ENCODE measurements around the gene SCAI. TPM values are rescaled to one million over a fixed set of nuclear protein-coding genes. Genes with fewer than 3 reads are reported as not detected.

Gene SCAI
- total RNA-seq, 2 experiments from 2014 or later: 10.7 to 10.8 TPM

- Mint-ChIP-seq H3K9me3 (ENCODE audit: insufficient read depth) (no peaks in the 10 kb centered on the region), H3K27me3 (ENCODE audit: low read depth) (no peaks in the 10 kb centered on the region), H3K36me3 (ENCODE audit: low read depth) (peaks cover 17% of the 10 kb centered on the region), H3K4me3 (no peak overlapping the region), H3K4me1 (ENCODE audit: low read depth) (peaks cover 27% of the 10 kb centered on the region), H3K27ac (no peak overlapping the region)
- DNase-seq: no peak
- CTCF ChIA-PET: interaction anchor here (1.6 kb wide), 1 partner anchor 293 kb away, joined by 4 read pairs; the partner anchor contains the start of gene WDR38
- ATAC-seq: no peak
- POLR2A ChIA-PET: interaction anchor here (0.6 kb wide), 1 partner anchor 204 kb away, joined by 3 read pairs; no protein-coding TSS in a partner anchor
These were observed 2.9 kb upstream of the SCAI start for GRCh38 chr9:125146247-125146646.

GRCh38 chr9:125145425-125145824 is 2.1 kb upstream of the SCAI start:
- DNase-seq: no peak

DNA sequence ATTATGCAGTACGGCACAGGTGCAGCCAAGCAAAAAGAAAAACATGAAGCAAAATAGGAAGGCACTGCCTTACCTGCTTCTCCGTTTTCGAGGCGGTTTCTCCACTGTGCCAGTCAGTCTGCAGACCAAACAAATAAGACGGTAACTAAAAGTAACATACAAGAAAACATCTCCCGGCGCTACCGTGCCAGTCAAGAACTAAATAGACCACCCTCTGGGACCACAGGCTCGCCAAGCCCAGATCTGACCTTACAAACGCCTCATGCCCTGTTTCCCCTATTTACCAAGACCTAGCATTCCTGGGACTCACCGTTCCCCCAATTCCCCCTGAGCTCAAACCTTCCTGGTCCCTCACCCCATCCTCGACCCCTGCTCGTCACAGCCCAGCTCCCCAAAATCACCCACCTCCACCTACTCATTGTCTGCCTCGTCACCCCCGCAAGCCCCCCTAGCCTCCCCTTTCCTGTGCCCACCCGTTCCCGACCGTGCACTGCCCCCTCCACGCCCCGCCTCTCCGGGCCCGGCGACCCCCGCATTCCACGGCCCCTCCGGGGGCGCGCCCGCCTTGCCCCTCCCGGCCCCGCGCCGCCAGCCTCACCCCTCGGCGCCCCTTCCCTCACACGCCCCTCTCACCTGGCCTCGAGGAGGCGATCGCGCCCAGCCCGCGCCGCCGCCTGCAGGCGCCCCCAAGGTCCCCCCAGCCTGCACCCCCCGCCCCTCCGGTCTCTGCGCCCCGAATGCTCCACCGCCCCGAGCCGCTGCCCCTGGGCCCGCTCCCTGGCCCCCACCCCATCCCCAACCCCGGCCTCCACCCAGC is 560 bp downstream of the SCAI start:
- ChIA-PET CTCF (interaction anchor here (0.6 to 3.9 kb wide), 20 partner anchors 11 to 370 kb away, joined by 3 to 27 read pairs (median 4); partner anchors contain the start of gene GAPVD1), POLR2A (interaction anchor here (0.8 kb wide), 1 partner anchor 273 kb away, joined by 4 read pairs; no protein-coding TSS in a partner anchor)
- peaks cover 7% of the 10 kb centered on the region for H3K36me3 Mint-ChIP-seq (ENCODE audit: low read depth)

More at GRCh38 chr9:125145425-125145824, 2.1 kb upstream of the SCAI start:
- ChIA-PET POLR2A (no interaction called here), CTCF (interaction anchor here (0.5 to 1.6 kb wide), 2 partner anchors 10 to 292 kb away, joined by 3 to 4 read pairs; partner anchors contain the start of gene WDR38)
- no peak overlapping the region for H3K4me3 Mint-ChIP-seq
- H3K36me3 Mint-ChIP-seq (ENCODE audit: low read depth): peaks cover 11% of the 10 kb centered on the region
- H3K9me3 Mint-ChIP-seq (ENCODE audit: insufficient read depth): no peaks in the 10 kb centered on the region
- peaks cover 29% of the 10 kb centered on the region for H3K4me1 Mint-ChIP-seq (ENCODE audit: low read depth)
- ATAC-seq: no peak
- H3K27ac Mint-ChIP-seq: no peak overlapping the region
- H3K27me3 Mint-ChIP-seq (ENCODE audit: low read depth): no peaks in the 10 kb centered on the region

DNA sequence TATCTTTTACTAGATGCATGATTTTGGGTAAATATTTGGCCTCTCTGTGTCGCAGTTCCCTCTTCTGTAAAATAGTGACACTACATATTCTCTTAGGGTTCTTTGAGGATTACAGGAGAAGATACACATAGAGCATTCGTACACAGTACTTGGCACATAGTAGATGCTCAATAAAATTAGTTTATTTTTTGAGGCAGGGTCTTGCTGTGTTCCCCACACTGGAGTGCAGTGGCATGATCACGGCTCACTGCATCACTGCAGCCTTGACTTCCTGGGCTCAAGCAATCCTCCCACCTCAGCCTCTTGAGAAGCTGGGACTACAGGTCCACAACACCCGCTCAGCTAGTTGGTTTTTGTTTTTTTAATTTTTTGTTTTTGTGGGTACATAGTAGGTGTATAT is 1.6 kb downstream of the SCAI start:
- ChIA-PET POLR2A (interaction anchor here (0.7 to 1.0 kb wide), 3 partner anchors 8 to 272 kb away, joined by 3 to 4 read pairs (median 3); no protein-coding TSS in a partner anchor), CTCF (interaction anchor here (0.9 to 3.9 kb wide), 7 partner anchors 11 to 186 kb away, joined by 3 to 27 read pairs (median 4); no protein-coding TSS in a partner anchor)
- peak overlapping the region; percentile 84 for H3K4me3 Mint-ChIP-seq
- DNase-seq (no peak), ATAC-seq (no peak)
- H3K4me1 Mint-ChIP-seq (ENCODE audit: low read depth): peaks cover 25% of the 10 kb centered on the region
- no peaks in the 10 kb centered on the region for H3K9me3 Mint-ChIP-seq (ENCODE audit: insufficient read depth)
- H3K36me3 Mint-ChIP-seq (ENCODE audit: low read depth): peaks cover 7% of the 10 kb centered on the region
- H3K27me3 Mint-ChIP-seq (ENCODE audit: low read depth): no peaks in the 10 kb centered on the region
- no peak overlapping the region for H3K27ac Mint-ChIP-seq

More for the DNA sequence above, 560 bp downstream of the SCAI start:
- no peaks in the 10 kb centered on the region for H3K27me3 Mint-ChIP-seq (ENCODE audit: low read depth)
- peak overlapping the region; percentile 84 for H3K4me3 Mint-ChIP-seq
- ATAC-seq: no peak
- H3K9me3 Mint-ChIP-seq (ENCODE audit: insufficient read depth): no peaks in the 10 kb centered on the region
- peak; percentile 33 for DNase-seq
- peaks cover 25% of the 10 kb centered on the region for H3K4me1 Mint-ChIP-seq (ENCODE audit: low read depth)
- H3K27ac Mint-ChIP-seq: peak overlapping the region; percentile 89

- H3K4me1 Mint-ChIP-seq (ENCODE audit: low read depth): peaks cover 25% of the 10 kb centered on the region
- no peak for ATAC-seq
- no peaks in the 10 kb centered on the region for H3K27me3 Mint-ChIP-seq (ENCODE audit: low read depth)
- ChIA-PET POLR2A (interaction anchor here (0.7 to 1.0 kb wide), 2 partner anchors 8 to 200 kb away, joined by 3 read pairs; no protein-coding TSS in a partner anchor), CTCF (interaction anchor here (0.7 to 3.9 kb wide), 5 partner anchors 13 to 186 kb away, joined by 3 to 27 read pairs (median 4); no protein-coding TSS in a partner anchor)
- DNase-seq: no peak
- H3K27ac Mint-ChIP-seq: no peak overlapping the region
- no peaks in the 10 kb centered on the region for H3K9me3 Mint-ChIP-seq (ENCODE audit: insufficient read depth)
- H3K4me3 Mint-ChIP-seq: no peak overlapping the region
- H3K36me3 Mint-ChIP-seq (ENCODE audit: low read depth): peaks cover 7% of the 10 kb centered on the region
These were observed 2.1 kb downstream of the SCAI start for GRCh38 chr9:125141251-125141650.

GRCh38 chr9:125140576-125140975 is 2.8 kb downstream of the SCAI start:
- Mint-ChIP-seq H3K9me3 (ENCODE audit: insufficient read depth) (no peaks in the 10 kb centered on the region), H3K36me3 (ENCODE audit: low read depth) (peaks cover 7% of the 10 kb centered on the region), H3K27me3 (ENCODE audit: low read depth) (no peaks in the 10 kb centered on the region), H3K27ac (no peak overlapping the region), H3K4me1 (ENCODE audit: low read depth) (peaks cover 25% of the 10 kb centered on the region), H3K4me3 (no peak overlapping the region)
- ChIA-PET CTCF (interaction anchor here (0.7 to 3.9 kb wide), 3 partner anchors 14 to 89 kb away, joined by 3 to 27 read pairs (median 4); no protein-coding TSS in a partner anchor), POLR2A (interaction anchor here (1.0 to 1.1 kb wide), 2 partner anchors 23 to 199 kb away, joined by 3 read pairs; no protein-coding TSS in a partner anchor)
- ATAC-seq (no peak), DNase-seq (no peak)

- Mint-ChIP-seq H3K4me3 (no peak overlapping the region), H3K27ac (no peak overlapping the region), H3K36me3 (ENCODE audit: low read depth) (peaks cover 18% of the 10 kb centered on the region), H3K27me3 (ENCODE audit: low read depth) (no peaks in the 10 kb centered on the region), H3K9me3 (ENCODE audit: insufficient read depth) (peaks cover 11% of the 10 kb centered on the region), H3K4me1 (ENCODE audit: low read depth) (peaks cover 25% of the 10 kb centered on the region)
- ATAC-seq (no peak), DNase-seq (no peak)
- POLR2A ChIA-PET: no interaction called here
- CTCF ChIA-PET: no interaction called here
These were observed 6.1 kb downstream of the SCAI start for GRCh38 chr9:125137200-125137599.

- DNase-seq (no peak), ATAC-seq (no peak)
- no peaks in the 10 kb centered on the region for H3K27me3 Mint-ChIP-seq (ENCODE audit: low read depth)
- POLR2A ChIA-PET: no interaction called here
- H3K36me3 Mint-ChIP-seq (ENCODE audit: low read depth): peaks cover 17% of the 10 kb centered on the region
- no peak overlapping the region for H3K4me3 Mint-ChIP-seq
- CTCF ChIA-PET: interaction anchor here (1.0 kb wide), 1 partner anchor 13 kb away, joined by 3 read pairs; no protein-coding TSS in a partner anchor
- peaks cover 20% of the 10 kb centered on the region for H3K4me1 Mint-ChIP-seq (ENCODE audit: low read depth)
- H3K9me3 Mint-ChIP-seq (ENCODE audit: insufficient read depth): peaks cover 11% of the 10 kb centered on the region
- H3K27ac Mint-ChIP-seq: no peak overlapping the region
These were observed 8.4 kb downstream of the SCAI start for GRCh38 chr9:125134976-125135375.

DNA sequence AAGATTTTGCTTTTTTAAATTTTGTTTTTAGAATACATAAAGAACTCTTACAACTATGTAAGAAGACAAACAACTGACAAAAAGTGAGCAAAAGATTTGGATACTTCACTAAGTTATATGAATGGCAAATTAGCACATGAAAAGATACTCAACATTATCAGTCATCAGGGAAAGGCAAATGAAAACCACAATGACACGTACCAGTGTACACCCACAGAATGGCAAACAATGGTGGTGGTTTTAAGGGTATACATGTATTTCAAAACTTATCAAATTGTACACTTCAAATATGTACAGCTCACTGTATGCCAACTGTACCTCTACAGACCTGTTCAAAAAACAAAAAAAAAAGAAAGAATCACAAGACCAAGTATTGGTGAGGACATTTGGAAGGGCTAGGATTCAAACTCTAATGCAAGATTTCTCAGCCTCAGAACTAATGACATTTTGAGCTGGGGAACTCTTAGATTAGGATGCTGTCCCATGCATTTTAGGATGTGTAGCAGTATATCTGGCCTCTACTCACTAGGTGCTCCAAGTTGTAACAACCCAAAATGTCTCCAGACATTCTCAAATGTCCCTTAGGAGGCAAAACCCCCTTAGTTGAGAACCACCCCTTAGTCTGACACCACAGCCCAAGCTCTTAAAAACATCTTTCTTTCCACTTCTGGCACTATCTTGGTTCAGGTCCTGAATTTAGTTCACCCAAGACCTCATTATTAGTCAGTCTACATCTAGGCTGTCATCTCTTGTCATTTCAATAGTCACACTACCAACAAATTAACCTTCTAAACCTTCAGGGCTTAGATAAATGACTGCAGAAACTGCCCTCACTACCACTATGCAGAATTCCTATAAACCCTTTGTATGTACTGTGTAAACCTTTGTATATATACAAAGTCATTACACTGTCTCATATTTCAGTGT is 9.7 kb downstream of the SCAI start:
- peaks cover 13% of the 10 kb centered on the region for H3K36me3 Mint-ChIP-seq (ENCODE audit: low read depth)
- H3K27me3 Mint-ChIP-seq (ENCODE audit: low read depth): no peaks in the 10 kb centered on the region
- peaks cover 11% of the 10 kb centered on the region for H3K9me3 Mint-ChIP-seq (ENCODE audit: insufficient read depth)
- no peak overlapping the region for H3K4me3 Mint-ChIP-seq
- no peak overlapping the region for H3K27ac Mint-ChIP-seq
- DNase-seq (no peak), ATAC-seq (no peak)
- CTCF ChIA-PET: interaction anchor here (0.8 kb wide), 1 partner anchor 10 kb away, joined by 3 read pairs; no protein-coding TSS in a partner anchor
- H3K4me1 Mint-ChIP-seq (ENCODE audit: low read depth): peaks cover 18% of the 10 kb centered on the region
- POLR2A ChIA-PET: interaction anchor here (0.6 kb wide), 1 partner anchor 8 kb away, joined by 3 read pairs; no protein-coding TSS in a partner anchor

- Mint-ChIP-seq H3K4me3 (no peak overlapping the region), H3K27me3 (ENCODE audit: low read depth) (no peaks in the 10 kb centered on the region), H3K27ac (no peak overlapping the region), H3K9me3 (ENCODE audit: insufficient read depth) (peaks cover 11% of the 10 kb centered on the region), H3K36me3 (ENCODE audit: low read depth) (peaks cover 11% of the 10 kb centered on the region), H3K4me1 (ENCODE audit: low read depth) (peaks cover 22% of the 10 kb centered on the region)
- ATAC-seq: no peak
- no peak for DNase-seq
- ChIA-PET CTCF (no interaction called here), POLR2A (no interaction called here)
These were observed 11.6 kb downstream of the SCAI start for GRCh38 chr9:125131778-125132177.
